ENCODE data around the gene RASL10A.

RASL10A gene

GRCh38 chr22:29270475-29271271 lies 44.8 kb downstream of the RASL10A start:
- DNase-seq, result peak in 2 of 51 donors; percentile 10 to 25

- DNase-seq, result no peak
These were observed 45.6 kb downstream of the RASL10A start for GRCh38 chr22:29269731-29270474.

GRCh38 chr22:29269230-29269604 lies 46.3 kb downstream of the RASL10A start:
- DNase-seq, result no peak

GRCh38 chr22:29268511-29269229 lies 46.8 kb downstream of the RASL10A start:
- peak in 42 of 51 donors; percentile 28 to 89 (median 68) for DNase-seq

- peak; percentile 81 to 100 (median 94) for DNase-seq
These were observed 47.5 kb downstream of the RASL10A start, which contains the start of the genes EWSR1 and RHBDD3 for GRCh38 chr22:29267858-29268510. Gene EWSR1 (plus strand): TSS chr22:29268268. CDS start chr22:29268337, 69 bp downstream. Gene RHBDD3 (minus strand): TSS chr22:29267981. CDS start chr22:29265626, 2,355 bp downstream.

GRCh38 chr22:29267462-29267857 lies 48.0 kb downstream of the RASL10A start:
- no peak for DNase-seq

GRCh38 chr22:29266564-29267461 lies 48.7 kb downstream of the RASL10A start:
- no peak for DNase-seq

- no peak for DNase-seq
These were observed 49.6 kb downstream of the RASL10A start for GRCh38 chr22:29265929-29266328.

GRCh38 chr22:29265305-29265704 lies 50.2 kb downstream of the RASL10A start:
- no peak for DNase-seq

GRCh38 chr22:29263791-29264276 lies 51.7 kb downstream of the RASL10A start:
- DNase-seq, result no peak

Measured in hypothalamus (tissue), 51 donors.